GM21526 (cell line): ENCODE data around the gene MIEF1.
A peak's percentile ranks its signal among the peaks of the same experiment; 100 is the strongest.

Experiments used
- ATAC-seq: cut with Tn5 transposase; IDR thresholded peaks from one replicate; pipeline ENCODE4 v1.9.1; 2021; ENCODE audit warnings: moderate library complexity; ENCODE audit not compliant: unreplicated experiment, low FRiP score

The MIEF1 gene

GRCh38 chr22:39527481-39527961, 25.4 kb downstream of the MIEF1 start:
- ATAC-seq: no peak

DNA sequence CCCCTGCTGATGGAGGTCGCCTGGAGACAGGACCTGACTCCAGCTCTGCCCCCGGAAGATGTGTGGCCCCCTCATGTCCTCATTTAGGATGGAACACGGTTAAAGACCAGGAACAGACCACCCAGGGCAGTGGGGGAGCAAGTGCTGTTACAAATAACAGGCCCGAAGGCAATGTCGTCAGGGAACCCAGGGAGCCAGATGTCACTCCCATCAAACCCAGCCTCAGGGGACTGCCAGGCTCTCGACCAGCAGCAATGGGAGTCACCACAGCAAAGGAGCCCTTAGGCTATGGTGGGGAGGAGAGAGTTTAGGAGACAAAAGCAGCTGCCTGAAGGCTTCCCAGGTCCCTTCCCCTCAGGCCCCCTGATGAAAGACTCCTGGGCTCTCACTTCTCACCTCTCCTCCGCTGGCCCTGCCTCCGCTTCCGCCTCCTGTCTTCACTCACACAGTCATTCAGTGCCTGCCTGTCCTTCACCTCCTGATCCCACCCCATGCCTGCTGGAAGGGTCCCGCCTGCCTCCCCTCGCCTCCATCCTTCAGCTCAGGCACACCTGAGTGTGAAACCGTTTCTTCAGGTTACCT, 26.1 kb downstream of the MIEF1 start:
- no peak for ATAC-seq

- ATAC-seq: no peak
Observed at GRCh38 chr22:39528681-39529486, 26.8 kb downstream of the MIEF1 start.

GRCh38 chr22:39529487-39529851, 27.4 kb downstream of the MIEF1 start:
- no peak for ATAC-seq

DNA sequence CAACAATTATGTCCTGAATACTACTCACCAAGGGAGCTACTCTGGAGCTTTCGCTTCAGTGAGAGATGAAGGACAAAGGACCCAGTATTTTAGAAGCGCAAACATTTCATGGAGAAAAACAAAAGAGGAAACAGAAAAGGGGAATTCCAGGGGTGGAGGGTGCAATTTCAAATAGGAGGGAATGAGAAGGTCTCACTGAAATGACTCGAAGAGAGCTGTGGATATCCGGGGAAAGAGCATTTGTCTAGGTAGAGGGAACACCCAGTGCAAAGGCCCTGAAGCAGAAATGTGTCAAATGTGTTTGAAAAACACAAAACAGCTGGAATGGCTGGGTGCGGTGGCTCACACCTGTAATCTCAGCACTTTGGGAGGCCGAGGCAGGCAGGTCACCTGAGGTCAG, 28.0 kb downstream of the MIEF1 start:
- ATAC-seq: no peak

- ATAC-seq: no peak
Observed at GRCh38 chr22:39530692-39531331, 28.7 kb downstream of the MIEF1 start.

DNA sequence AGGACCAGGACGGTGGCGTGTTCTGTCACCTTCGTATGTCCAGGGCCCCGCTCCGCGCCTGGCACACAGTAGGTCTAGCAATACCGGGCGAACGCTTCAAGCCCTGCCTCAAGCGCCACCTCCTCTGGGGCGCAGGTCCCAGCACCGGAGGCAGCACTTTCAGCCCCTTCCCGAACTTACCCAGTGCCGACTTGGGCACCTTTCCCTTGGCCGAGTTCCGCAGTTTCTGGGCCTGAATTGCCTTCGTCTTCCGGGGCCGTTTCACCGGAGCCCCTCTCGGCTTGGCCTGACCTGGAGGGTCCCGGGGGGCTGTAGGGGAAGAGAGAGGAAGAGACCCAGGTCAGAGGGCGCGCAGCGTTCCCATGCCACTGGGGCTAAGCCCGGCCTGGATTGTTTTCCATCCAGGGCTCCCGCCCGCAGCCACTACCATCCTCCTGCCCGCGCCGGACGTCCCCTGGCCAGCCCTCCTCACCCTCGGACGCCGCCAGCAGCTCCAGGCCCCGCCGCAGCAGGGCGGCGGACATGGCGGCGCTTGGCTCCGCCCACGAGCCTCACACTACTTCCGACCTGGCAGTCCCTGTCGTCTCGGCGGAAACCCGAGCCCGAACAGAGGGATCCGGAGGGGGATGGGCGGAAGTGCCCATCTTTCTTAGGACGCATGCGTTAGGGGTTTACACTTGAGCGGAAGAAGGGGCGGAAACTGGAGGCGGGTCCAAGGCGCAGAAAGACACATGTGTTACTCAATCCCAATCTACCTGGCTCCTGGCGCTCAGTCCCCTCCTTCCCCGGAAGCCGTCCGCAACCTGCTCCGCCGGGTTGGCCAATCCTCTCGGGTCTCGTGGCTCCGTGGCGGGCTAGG, 30.4 kb downstream of the MIEF1 start, which contains the start of gene RPS19BP1:
Gene RPS19BP1, minus strand, starts transcription at position 534 of the 859 bp plus-strand sequence. Its CDS starts 10 bp downstream, at position 524.
- peak; percentile 59 for ATAC-seq

DNA sequence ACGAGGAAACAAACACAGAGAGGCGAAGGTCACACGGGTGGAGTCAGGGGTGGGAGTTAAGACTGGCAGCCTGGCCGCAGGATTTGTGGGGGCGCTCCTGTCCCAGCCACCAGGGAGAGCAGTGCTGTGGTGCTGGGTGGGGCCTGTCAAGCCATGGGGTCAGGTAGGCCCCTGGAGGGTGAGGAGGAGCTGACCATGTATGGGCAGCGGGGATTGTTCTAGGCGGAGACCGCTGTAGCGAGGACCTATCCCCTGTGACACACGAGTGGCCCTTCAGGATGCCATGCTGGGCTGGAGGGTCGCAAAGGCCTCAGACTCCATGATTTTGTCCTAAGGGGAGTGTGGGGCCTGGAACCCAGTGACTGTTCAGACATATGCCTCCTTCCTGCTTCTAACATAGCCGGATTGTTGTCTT, 32.0 kb downstream of the MIEF1 start:
- no peak for ATAC-seq

DNA sequence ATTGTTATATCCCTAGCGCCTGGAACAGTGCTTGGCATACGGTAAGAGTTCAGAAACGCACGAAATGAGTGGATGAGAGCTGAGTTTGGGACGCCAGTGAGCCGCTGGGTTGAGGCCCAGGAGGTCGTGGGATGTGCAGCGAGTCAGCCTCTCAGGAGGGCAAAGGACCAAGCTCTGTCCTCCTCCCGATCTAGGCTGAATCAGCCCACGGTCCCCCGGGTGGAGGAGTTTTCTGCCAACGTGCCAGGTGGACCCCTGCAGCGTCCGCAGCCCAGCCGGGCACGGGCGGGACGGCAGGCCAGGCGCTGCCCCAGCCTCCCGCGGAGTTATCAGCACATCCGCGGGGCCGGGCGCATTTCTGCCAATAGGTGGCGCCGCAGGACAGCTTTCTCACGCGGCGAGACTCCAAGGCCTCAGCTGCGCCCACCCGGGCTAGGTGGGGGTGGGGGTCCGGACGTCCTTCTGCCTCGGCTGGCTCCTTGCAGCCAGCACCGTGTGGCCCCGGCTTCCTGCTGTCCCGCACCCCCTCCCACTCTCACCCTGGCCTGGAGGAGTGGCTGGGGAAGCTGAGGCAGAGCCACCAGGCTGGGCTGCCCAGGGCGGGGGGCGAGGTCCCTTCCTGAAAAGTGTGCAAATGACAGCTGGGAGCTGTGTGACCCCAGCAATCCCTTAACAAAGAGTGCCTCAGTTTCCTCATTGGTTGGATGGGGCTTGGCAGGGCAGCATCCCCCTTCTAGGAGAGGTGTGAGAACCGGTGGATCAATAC, 32.7 kb downstream of the MIEF1 start:
- ATAC-seq: no peak

DNA sequence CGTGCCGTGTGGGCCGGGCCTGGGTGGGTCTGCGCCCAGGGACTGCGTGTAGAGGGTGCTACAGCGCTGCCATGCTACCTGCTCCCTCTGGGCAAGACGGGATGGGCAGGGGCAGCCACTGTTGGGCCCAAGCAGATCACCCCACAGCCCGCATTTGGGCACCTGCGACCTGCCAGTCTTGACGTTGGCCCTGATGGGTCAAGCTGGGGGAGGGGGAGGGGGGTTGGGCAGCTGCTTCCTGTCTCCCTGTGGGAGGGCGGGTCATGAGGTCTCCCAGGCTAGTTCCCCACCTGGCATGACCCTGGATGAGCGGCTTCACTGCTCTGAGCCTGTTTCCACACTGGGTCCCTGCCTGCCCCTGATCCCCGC, 33.3 kb downstream of the MIEF1 start:
- no peak for ATAC-seq

- ATAC-seq: no peak
Observed at GRCh38 chr22:39535831-39536449, 33.9 kb downstream of the MIEF1 start.

DNA sequence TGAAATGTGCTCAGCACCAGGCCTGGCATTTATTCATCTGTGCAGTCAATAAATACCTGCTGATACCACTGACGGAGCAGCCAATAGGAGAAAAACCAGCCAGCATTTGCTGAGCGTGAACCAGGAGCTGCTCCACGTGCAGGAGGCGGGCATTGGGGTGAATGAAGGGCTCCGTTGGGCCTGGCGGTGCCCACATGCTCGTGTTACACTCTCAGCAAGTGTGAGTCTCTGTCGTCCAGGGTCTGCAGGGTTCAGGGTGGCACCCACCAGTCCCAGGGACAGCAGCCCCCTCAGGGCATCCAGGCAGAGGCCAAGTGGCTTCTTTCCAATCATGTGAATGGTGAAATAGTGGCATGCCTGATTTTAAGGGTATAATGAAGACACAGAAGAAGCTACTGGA, 34.6 kb downstream of the MIEF1 start:
- no peak for ATAC-seq

DNA sequence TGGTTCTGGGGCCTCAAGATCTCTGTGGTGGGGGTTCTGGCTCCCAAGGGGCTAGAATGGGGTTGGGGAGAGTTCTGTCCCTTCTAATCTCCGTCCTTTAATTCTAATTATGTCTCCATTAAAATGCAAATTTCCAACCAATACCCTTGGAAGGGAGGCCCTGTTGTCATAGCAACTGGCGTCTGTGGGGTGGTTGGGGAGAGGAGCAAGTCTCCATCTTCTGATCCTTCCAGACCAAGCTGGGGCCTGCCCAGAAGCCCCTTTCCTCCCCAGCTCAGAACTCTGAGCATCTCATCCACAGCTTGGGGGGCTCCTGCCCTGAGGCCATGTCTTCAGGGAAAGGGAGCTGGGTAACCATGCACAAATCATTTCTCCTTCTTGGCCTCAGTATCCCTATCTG, 35.9 kb downstream of the MIEF1 start:
- no peak for ATAC-seq

DNA sequence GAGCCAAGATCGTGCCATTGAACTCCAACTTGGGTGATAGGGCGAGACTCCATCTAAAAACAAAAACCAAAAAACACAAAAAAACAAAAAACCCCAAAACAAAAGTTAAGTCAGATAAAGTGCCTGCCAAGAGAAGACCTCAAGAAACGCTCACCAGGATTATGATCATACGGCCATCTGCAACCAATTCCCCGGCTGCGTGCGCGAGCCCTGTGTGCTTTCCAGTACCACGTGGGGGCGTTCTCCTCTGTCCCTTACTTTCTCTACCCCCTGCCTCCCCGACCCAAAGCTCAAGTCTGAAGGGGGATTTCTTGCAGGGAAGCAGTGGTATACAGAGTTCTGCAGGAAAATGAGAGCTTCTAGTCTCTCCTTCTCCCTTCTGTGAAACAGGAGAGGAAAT, 41.0 kb downstream of the MIEF1 start:
- no peak for ATAC-seq

DNA sequence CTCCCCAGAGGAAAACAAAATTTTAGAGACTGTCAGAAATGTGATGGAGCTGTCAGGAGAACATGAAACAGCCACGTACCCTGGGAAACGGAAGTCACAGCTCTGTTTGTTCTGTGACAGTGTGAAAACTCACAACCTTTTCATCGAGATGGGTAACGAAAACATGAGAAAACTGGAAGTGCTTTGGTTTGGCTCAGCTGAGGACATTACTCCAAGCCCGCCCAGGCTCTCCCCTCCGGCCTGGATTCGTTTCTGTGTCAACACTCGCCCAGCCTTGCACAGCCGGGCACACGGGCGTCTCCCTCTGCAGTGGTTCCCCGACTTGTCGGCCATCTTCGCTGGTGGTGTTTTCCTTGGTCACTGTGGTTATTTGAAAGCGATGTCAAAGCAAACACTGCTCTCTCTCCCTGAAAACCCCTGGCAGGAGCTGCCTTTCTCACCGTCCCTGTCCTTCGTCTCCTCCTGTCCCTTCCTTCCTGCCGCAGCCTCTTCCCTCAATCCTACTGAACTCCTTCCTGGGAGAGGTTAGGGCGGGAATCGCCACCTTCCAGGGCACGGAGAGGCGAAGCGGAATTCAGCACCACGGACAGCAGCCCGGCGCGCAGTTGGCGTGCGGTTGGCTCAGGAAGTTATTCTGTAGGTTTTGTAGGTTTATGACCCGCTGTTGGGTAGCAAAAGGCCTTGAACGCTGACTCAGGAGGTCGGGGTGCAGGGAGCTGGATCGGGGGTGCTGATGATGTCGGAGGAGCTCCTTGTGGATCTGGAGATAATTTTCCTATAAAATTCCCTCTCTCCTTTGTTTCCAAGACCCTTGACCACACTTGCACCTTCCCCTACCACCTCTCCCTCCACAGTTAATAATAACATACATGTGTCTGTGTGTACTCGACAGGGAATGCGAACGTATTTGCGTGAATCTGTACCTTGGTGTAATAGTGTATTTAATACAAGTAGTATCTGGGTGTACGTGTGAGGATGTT, 43.6 kb downstream of the MIEF1 start:
- no peak for ATAC-seq

GRCh38 chr22:39546889-39547586, 44.9 kb downstream of the MIEF1 start:
- ATAC-seq: no peak

DNA sequence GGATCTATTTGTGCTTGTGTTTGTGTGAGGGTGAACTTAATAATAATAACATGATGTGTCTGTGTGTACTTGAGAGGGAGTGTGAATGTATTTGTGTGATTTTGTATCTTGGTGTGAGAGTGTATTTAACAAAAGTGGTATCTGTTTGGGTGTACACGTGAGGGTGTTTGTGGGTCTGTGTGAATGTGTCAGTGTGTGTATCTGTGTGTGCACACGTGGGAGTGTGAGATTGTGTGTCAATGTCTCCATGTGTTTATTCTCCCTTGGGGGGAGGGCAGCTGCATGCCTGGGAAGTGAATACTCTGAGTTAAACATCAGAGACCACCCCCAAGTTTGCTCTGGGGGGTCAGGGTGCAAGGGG, 45.5 kb downstream of the MIEF1 start:
- ATAC-seq: no peak

DNA sequence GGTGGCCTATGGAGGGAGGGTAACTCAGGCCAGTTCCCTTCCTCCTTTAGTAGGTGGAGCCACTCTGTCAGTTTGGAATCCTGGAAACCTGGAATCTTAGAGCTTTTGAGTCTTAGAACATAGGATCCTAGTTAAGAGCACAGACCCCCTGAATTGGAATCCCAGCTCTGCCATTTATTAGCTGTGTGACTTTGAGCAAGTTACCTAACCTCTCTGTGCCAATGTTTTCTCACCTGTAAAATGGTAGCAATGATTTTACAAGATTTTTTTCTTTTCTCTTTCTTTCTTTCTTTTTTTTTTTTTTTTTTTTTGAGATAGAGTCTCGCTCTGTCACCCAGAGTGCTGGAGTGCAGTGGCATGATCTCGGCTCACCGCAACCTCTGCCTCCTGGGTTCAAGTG, 51.3 kb downstream of the MIEF1 start:
- no peak for ATAC-seq
